Loucy (cell line): ENCODE data around the gene MRPL9.

Experiments
- H2AFZ ChIP-seq: fragments of 200-600 bp; sonication (generic); 2 replicates; pipeline ENCODE4 v1.6.0; 2016; ENCODE audit warnings: antibody characterized with exemption, mild to moderate bottlenecking, low read length, moderate library complexity
- H3F3A ChIP-seq: fragments of 200-600 bp; 2 replicates; pipeline ENCODE4 v1.6.0; 2016; ENCODE audit warnings: antibody characterized with exemption, low read depth, mild to moderate bottlenecking
- H3K27me3 ChIP-seq: fragments of 200-600 bp; sonication (generic); 2 replicates; pipeline ENCODE4 v1.6.1; 2014; ENCODE audit warnings: low read length, mild to moderate bottlenecking; ENCODE audit not compliant: insufficient read depth, poor library complexity, severe bottlenecking
- H3K36me3 ChIP-seq: fragments of 200-600 bp; sonication (generic); 2 replicates; pipeline ENCODE4 v1.6.1; 2016; ENCODE audit warnings: low read length; ENCODE audit not compliant: insufficient read depth
- H3K4me1 ChIP-seq: fragments of 200-600 bp; sonication (generic); 2 replicates; pipeline ENCODE4 v1.5.1; 2014; ENCODE audit warnings: low read length, mild to moderate bottlenecking; ENCODE audit not compliant: insufficient read depth, poor library complexity, severe bottlenecking
- H3K4me2 ChIP-seq: fragments of 200-600 bp; sonication (generic); 2 replicates; pipeline ENCODE4 v1.6.0; 2014; ENCODE audit warnings: antibody characterized with exemption, low read length, low read depth, mild to moderate bottlenecking; ENCODE audit not compliant: poor library complexity, severe bottlenecking
- H3K4me3 ChIP-seq: fragments of 200-600 bp; sonication (generic); 2 replicates; pipeline ENCODE4 v1.5.1; 2014; ENCODE audit warnings: low read length, mild to moderate bottlenecking, mixed read lengths; ENCODE audit not compliant: poor library complexity, severe bottlenecking
- H3K79me2 ChIP-seq: fragments of 200-600 bp; sonication (generic); 2 replicates; pipeline ENCODE4 v1.6.1; 2014; ENCODE audit warnings: low read length; ENCODE audit not compliant: insufficient read depth
- H3K9ac ChIP-seq: fragments of 200-600 bp; sonication (generic); 2 replicates; pipeline ENCODE4 v1.6.0; 2014; ENCODE audit warnings: mild to moderate bottlenecking, low read depth, low read length, moderate library complexity; ENCODE audit not compliant: poor library complexity, severe bottlenecking
- H3K9me2 ChIP-seq: fragments of 200-600 bp; sonication (generic); replicated peaks from 2 replicates; pipeline ENCODE4 v1.6.1; 2016; ENCODE audit warnings: low read depth, low read length, mixed read lengths
- H3K9me3 ChIP-seq: fragments of 200-600 bp; sonication (generic); 2 replicates; pipeline ENCODE4 v1.6.1; 2014; ENCODE audit warnings: mild to moderate bottlenecking, antibody characterized with exemption, low read length, low read depth; ENCODE audit not compliant: insufficient read depth
- H4K20me1 ChIP-seq: fragments of 200-600 bp; sonication (generic); 2 replicates; pipeline ENCODE4 v1.6.0; 2014; ENCODE audit warnings: antibody characterized with exemption, low read length, mild to moderate bottlenecking; ENCODE audit not compliant: insufficient read depth, poor library complexity, severe bottlenecking
- CTCF ChIP-seq: fragments of 200-600 bp; sonication (generic); conservative IDR thresholded peaks from 2 replicates; pipeline ENCODE4 v1.5.1; 2014; ENCODE audit warnings: mild to moderate bottlenecking, antibody characterized with exemption, low read length
- EZH2phosphoT487 ChIP-seq: fragments of 200-600 bp; IDR thresholded peaks from 2 replicates; pipeline ENCODE4 v1.6.1; 2018; ENCODE audit warnings: antibody characterized with exemption, mild to moderate bottlenecking, moderate library complexity, borderline replicate concordance

The MRPL9 gene

GRCh38 chr1:151720554-151720953, 42.7 kb downstream of the MRPL9 start:
- no peaks in the 10 kb centered on the region for H3K27me3 ChIP-seq

GRCh38 chr1:151720125-151720524, 43.2 kb downstream of the MRPL9 start:
- no peak overlapping the region for H3K9ac ChIP-seq
- no peaks in the 10 kb centered on the region for H3K9me3 ChIP-seq
- H4K20me1 ChIP-seq = no peaks in the 10 kb centered on the region
- H2AFZ ChIP-seq = peak overlapping the region; percentile 71; the same call in 1 of the 2 replicates
- no peaks in the 10 kb centered on the region for H3K9me2 ChIP-seq
- no peak overlapping the region for H3K4me3 ChIP-seq
- no peak for TF ChIP-seq EZH2phosphoT487
- TF ChIP-seq CTCF = no peak
- peak overlapping the region; percentile 76 for H3K4me2 ChIP-seq
- no peaks in the 10 kb centered on the region for H3K27me3 ChIP-seq
- no peaks in the 10 kb centered on the region for H3K79me2 ChIP-seq
- H3K36me3 ChIP-seq = no peaks in the 10 kb centered on the region
- no peaks in the 10 kb centered on the region for H3F3A ChIP-seq
- H3K4me1 ChIP-seq = peaks cover 7% of the 10 kb centered on the region

More at GRCh38 chr1:151720554-151720953, 42.7 kb downstream of the MRPL9 start:
- Histone ChIP-seq H3K4me3 (peak overlapping the region; percentile 66), H3K9ac (no peak overlapping the region), H4K20me1 (no peaks in the 10 kb centered on the region), H3K9me3 (no peaks in the 10 kb centered on the region), H3K4me1 (peaks cover 7% of the 10 kb centered on the region), H3K4me2 (peak overlapping the region; percentile 76), H3K9me2 (no peaks in the 10 kb centered on the region), H3F3A (no peaks in the 10 kb centered on the region), H3K79me2 (no peaks in the 10 kb centered on the region), H3K36me3 (no peaks in the 10 kb centered on the region), H2AFZ (peak overlapping the region; percentile 71)
- no peak for TF ChIP-seq EZH2phosphoT487
- TF ChIP-seq CTCF = no peak

- Histone ChIP-seq H3K4me2 (no peak overlapping the region), H3K4me3 (no peak overlapping the region), H3K4me1 (peaks cover 7% of the 10 kb centered on the region), H3K9ac (no peak overlapping the region), H2AFZ (no peak overlapping the region), H3K9me3 (no peaks in the 10 kb centered on the region), H3K79me2 (no peaks in the 10 kb centered on the region), H3F3A (no peaks in the 10 kb centered on the region), H3K36me3 (no peaks in the 10 kb centered on the region), H3K27me3 (no peaks in the 10 kb centered on the region), H3K9me2 (no peaks in the 10 kb centered on the region), H4K20me1 (no peaks in the 10 kb centered on the region)
- TF ChIP-seq CTCF (no peak), EZH2phosphoT487 (no peak)
These were observed 44.6 kb downstream of the MRPL9 start for GRCh38 chr1:151718666-151719065.
